ENCODE data around the gene HOXB9. TPM values are rescaled to one million over a fixed set of nuclear protein-coding genes. Genes with fewer than 3 reads are reported as not detected.

HOXB9 gene
- total RNA-seq, 6 donors from 2014 or later: 0.20 to 0.30 (median 0.29) TPM; not detected in 3

DNA sequence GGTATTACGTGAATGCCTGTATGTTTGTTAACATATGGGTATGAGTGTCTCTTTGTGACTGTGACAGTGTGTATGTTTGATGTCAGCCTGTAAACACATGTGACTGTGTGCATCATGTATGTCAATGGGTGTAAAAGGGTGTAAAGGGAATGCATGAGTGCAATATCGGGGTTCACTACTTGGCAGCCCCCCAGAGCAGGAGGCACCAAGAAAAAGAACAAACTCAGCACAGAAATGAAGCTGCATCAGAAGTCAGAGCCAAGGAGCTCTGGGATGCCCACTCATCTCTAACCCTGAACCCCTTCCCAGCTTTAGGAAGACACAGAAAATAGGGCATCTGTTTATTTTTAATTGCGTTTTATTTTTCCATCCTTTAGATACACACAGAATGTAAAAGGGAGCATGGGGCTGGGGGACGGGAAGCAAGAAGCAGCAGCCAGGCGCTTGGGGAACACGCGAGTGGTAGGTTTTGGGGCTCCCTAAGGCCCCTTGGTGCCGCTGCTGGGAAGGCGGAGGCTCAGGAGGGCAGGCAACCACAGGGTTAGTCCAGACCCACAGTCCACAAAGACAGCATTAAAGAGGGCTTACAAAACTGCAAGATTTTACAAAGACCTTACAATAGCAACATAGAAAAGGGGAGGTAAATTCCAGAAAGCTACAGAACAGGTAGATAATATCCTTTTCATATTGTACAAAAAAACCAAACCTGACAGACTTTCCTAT lies 19.1 kb downstream of the HOXB9 start:
- WGBS, 2 donors: 54 to 64% methylated on average over 9 of the region's 9 CpGs
- Histone ChIP-seq H3K9me3 (no peaks in the 10 kb centered on the region), H3K36me3 (no peaks in the 10 kb centered on the region), H3K27ac (no peak overlapping the region), H3K4me3 (no peak overlapping the region), H3K27me3 (peaks cover 2 to 79% (median 44%) of the 10 kb centered on the region in 4 donors), H3K4me1 (peaks cover 6 to 33% (median 26%) of the 10 kb centered on the region in 4 donors)
- no peak for TF ChIP-seq CTCF (IDR thresholded peaks at IDR 0.05)
- ATAC-seq (ENCODE audit: low FRiP score in 2 of 2): no peak
- DNase-seq: no peak

GRCh38 chr17:48605991-48606891 lies 19.9 kb downstream of the HOXB9 start:
- Histone ChIP-seq H3K36me3 (no peaks in the 10 kb centered on the region), H3K27me3 (peaks cover 2 to 79% (median 41%) of the 10 kb centered on the region in 4 donors), H3K9me3 (no peaks in the 10 kb centered on the region), H3K4me3 (no peak overlapping the region), H3K27ac (no peak overlapping the region), H3K4me1 (peaks cover 7 to 28% (median 19%) of the 10 kb centered on the region in 4 donors)
- ATAC-seq (ENCODE audit: low FRiP score in 2 of 2) (no peak), DNase-seq (peak in 1 of 2 donors; percentile 71)
- 53 to 55% methylated on average over 41 of the region's 41 CpGs for WGBS, 2 donors
- TF ChIP-seq CTCF (IDR thresholded peaks at IDR 0.05) (no peak), POLR2AphosphoS5 (IDR thresholded peaks at IDR 0.05) (no peak), POLR2A (IDR thresholded peaks at IDR 0.05) (no peak), EP300 (IDR thresholded peaks at IDR 0.05) (no peak)

DNA sequence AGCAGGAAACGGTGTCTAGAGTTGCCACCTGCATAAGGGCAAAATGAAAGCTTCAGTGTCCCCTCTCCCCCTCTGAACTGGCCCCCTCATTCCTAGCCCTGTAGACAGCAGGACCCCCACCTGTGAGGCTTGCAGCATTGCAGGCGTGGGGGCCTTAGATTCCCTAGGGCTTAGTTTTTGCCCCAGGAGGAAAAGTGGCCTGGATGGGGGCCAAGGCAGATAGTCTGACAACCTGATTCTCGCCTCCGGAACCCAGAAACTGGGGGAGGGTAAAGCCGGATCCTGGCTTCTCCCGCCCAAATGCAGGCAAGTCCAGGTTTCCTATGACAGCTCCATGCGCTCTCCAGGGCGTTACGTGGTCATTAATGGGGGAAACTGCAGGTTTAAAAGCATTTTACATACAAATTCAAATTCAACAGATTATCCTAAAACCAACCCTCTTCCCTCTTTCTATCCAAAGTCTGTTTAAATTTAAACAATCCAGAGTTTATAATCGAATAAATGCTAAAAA lies 20.7 kb downstream of the HOXB9 start:
- no peaks in the 10 kb centered on the region for H3K9me3 ChIP-seq
- no peak for TF ChIP-seq POLR2AphosphoS5 (IDR thresholded peaks at IDR 0.05)
- H3K27ac ChIP-seq: no peak overlapping the region
- DNase-seq: no peak
- no peaks in the 10 kb centered on the region for H3K36me3 ChIP-seq
- H3K27me3 ChIP-seq: peaks cover 2 to 72% (median 38%) of the 10 kb centered on the region in 4 donors
- ATAC-seq (ENCODE audit: low FRiP score in 2 of 2): no peak
- no peak overlapping the region for H3K4me3 ChIP-seq
- WGBS, 2 donors: 50 to 61% methylated on average over 7 to 10 of the region's 10 CpGs
- H3K4me1 ChIP-seq: peaks cover 7 to 20% (median 13%) of the 10 kb centered on the region in 4 donors

- H3K36me3 ChIP-seq: no peaks in the 10 kb centered on the region
- no peaks in the 10 kb centered on the region for H3K9me3 ChIP-seq
- H3K27me3 ChIP-seq: peaks cover 0 to 66% (median 32%) of the 10 kb centered on the region in 4 donors
- H3K4me1 ChIP-seq: peaks cover 7 to 14% (median 7%) of the 10 kb centered on the region in 4 donors
- no peak within 1 kb of the TSS for H3K27ac ChIP-seq
- no peak for TF ChIP-seq EP300 (IDR thresholded peaks at IDR 0.05)
- TF ChIP-seq POLR2A (IDR thresholded peaks at IDR 0.05): no peak
- no peak for TF ChIP-seq POLR2AphosphoS5 (IDR thresholded peaks at IDR 0.05)
- TF ChIP-seq CTCF (IDR thresholded peaks at IDR 0.05): no peak
- WGBS, 2 donors: 33 to 39% methylated on average over 16 of the region's 16 CpGs
- peak within 1 kb of the TSS in 3 of 4 donors; percentile 1 to 13 (median 4) for H3K4me3 ChIP-seq
- DNase-seq: peak in 1 of 2 donors; percentile 78
- ATAC-seq (ENCODE audit: low FRiP score in 2 of 2): no peak
These were observed 21.3 kb downstream of the HOXB9 start, which contains the start of gene HOXB6 for GRCh38 chr17:48604770-48605329. Gene HOXB6 (minus strand): TSS chr17:48604986. CDS start chr17:48598150, 6,836 bp downstream.
